Head of caudate nucleus (tissue), 42 donors: ENCODE data around the gene VAC14.
"Not testable (repeated sequence)": the region's sequence is repeated elsewhere in the genome, so short reads cannot be mapped to it uniquely, and the experiment has no call there.

Experiments used
- DNase-seq, 42 donors: peaks; one replicate each; pipeline versions ENCODE4 v3.0.0 to v3.0.0-alpha.2; 2020 to 2021; ENCODE audit warnings: mixed read lengths in 7 of 42
- intact Hi-C: fragments of 100-400 bp; cut with DNase I; formaldehyde crosslinking; loops from one replicate; pipeline ENCODE4 v1.15.0; 2022

VAC14 gene

GRCh38 chr16:70800781-70801480 is at the start of gene VAC14:
Gene VAC14 (minus strand): TSS chr16:70801158. CDS start chr16:70800900, 258 bp downstream.
- DNase-seq: peak; percentile 87 to 97 (median 92)
- intact Hi-C loops: no loop called here

- intact Hi-C loops: not testable (repeated sequence)
Observed at GRCh38 chr16:70823498-70824118, 22.6 kb upstream of the VAC14 start.

GRCh38 chr16:70822734-70823133 is 21.8 kb upstream of the VAC14 start:
- DNase-seq, intact Hi-C loops: not testable (repeated sequence)

More at GRCh38 chr16:70823498-70824118, 22.6 kb upstream of the VAC14 start:
- not testable (repeated sequence) for DNase-seq

- intact Hi-C loops, DNase-seq: not testable (repeated sequence)
Observed at GRCh38 chr16:70818088-70818487, 17.1 kb upstream of the VAC14 start.

GRCh38 chr16:70809392-70810060 is 8.6 kb upstream of the VAC14 start:
- DNase-seq: no peak
- intact Hi-C loops: no loop called here

- DNase-seq: no peak
- intact Hi-C loops: no loop called here
Observed at GRCh38 chr16:70808371-70808770, 7.4 kb upstream of the VAC14 start.

- intact Hi-C loops: no loop called here
- peak in 5 of 42 donors; percentile 12 to 36 (median 23) for DNase-seq
Observed at GRCh38 chr16:70805787-70806186, 4.8 kb upstream of the VAC14 start.

GRCh38 chr16:70805380-70805779 is 4.4 kb upstream of the VAC14 start:
- intact Hi-C loops: no loop called here
- DNase-seq: no peak

- DNase-seq: no peak
- intact Hi-C loops: no loop called here
Observed at GRCh38 chr16:70804734-70805169, 3.8 kb upstream of the VAC14 start.

GRCh38 chr16:70804153-70804733 is 3.3 kb upstream of the VAC14 start:
- no peak for DNase-seq
- intact Hi-C loops: no loop called here

GRCh38 chr16:70803319-70803718 is 2.4 kb upstream of the VAC14 start:
- no peak for DNase-seq
- intact Hi-C loops: no loop called here

- intact Hi-C loops: no loop called here
Observed at GRCh38 chr16:70801611-70802010, 653 bp upstream of the VAC14 start.

GRCh38 chr16:70800311-70800710 is 647 bp downstream of the VAC14 start:
- DNase-seq: peak in 7 of 42 donors; percentile 2 to 31 (median 10)
- intact Hi-C loops: no loop called here

More at GRCh38 chr16:70801611-70802010, 653 bp upstream of the VAC14 start:
- DNase-seq: no peak

GRCh38 chr16:70796301-70796700 is 4.7 kb downstream of the VAC14 start:
- no peak for DNase-seq
- intact Hi-C loops: no loop called here

- intact Hi-C loops: no loop called here
- no peak for DNase-seq
Observed at GRCh38 chr16:70795296-70795912, 5.6 kb downstream of the VAC14 start.

GRCh38 chr16:70793851-70794502 is 7.0 kb downstream of the VAC14 start:
- DNase-seq: no peak
- intact Hi-C loops: no loop called here

GRCh38 chr16:70790815-70791214 is 10.1 kb downstream of the VAC14 start:
- no peak for DNase-seq
- intact Hi-C loops: no loop called here

- intact Hi-C loops: no loop called here
Observed at GRCh38 chr16:70789595-70790447, 11.1 kb downstream of the VAC14 start.

More at GRCh38 chr16:70789595-70790447, 11.1 kb downstream of the VAC14 start:
- DNase-seq: no peak
